Loucy (cell line): ENCODE measurements around the gene ZBTB16.

ENCODE experiments used
- H2AFZ ChIP-seq: fragments of 200-600 bp; sonication (generic); 2 replicates; pipeline ENCODE4 v1.6.0; 2016; ENCODE audit warnings: antibody characterized with exemption, mild to moderate bottlenecking, low read length, moderate library complexity
- H3F3A ChIP-seq: fragments of 200-600 bp; 2 replicates; pipeline ENCODE4 v1.6.0; 2016; ENCODE audit warnings: antibody characterized with exemption, low read depth, mild to moderate bottlenecking
- H3K27me3 ChIP-seq: fragments of 200-600 bp; sonication (generic); 2 replicates; pipeline ENCODE4 v1.6.1; 2014; ENCODE audit warnings: low read length, mild to moderate bottlenecking; ENCODE audit not compliant: insufficient read depth, poor library complexity, severe bottlenecking
- H3K36me3 ChIP-seq: fragments of 200-600 bp; sonication (generic); 2 replicates; pipeline ENCODE4 v1.6.1; 2016; ENCODE audit warnings: low read length; ENCODE audit not compliant: insufficient read depth
- H3K4me1 ChIP-seq: fragments of 200-600 bp; sonication (generic); 2 replicates; pipeline ENCODE4 v1.5.1; 2014; ENCODE audit warnings: low read length, mild to moderate bottlenecking; ENCODE audit not compliant: insufficient read depth, poor library complexity, severe bottlenecking
- H3K4me2 ChIP-seq: fragments of 200-600 bp; sonication (generic); 2 replicates; pipeline ENCODE4 v1.6.0; 2014; ENCODE audit warnings: antibody characterized with exemption, low read length, low read depth, mild to moderate bottlenecking; ENCODE audit not compliant: poor library complexity, severe bottlenecking
- H3K4me3 ChIP-seq: fragments of 200-600 bp; sonication (generic); 2 replicates; pipeline ENCODE4 v1.5.1; 2014; ENCODE audit warnings: low read length, mild to moderate bottlenecking, mixed read lengths; ENCODE audit not compliant: poor library complexity, severe bottlenecking
- H3K79me2 ChIP-seq: fragments of 200-600 bp; sonication (generic); 2 replicates; pipeline ENCODE4 v1.6.1; 2014; ENCODE audit warnings: low read length; ENCODE audit not compliant: insufficient read depth
- H3K9ac ChIP-seq: fragments of 200-600 bp; sonication (generic); 2 replicates; pipeline ENCODE4 v1.6.0; 2014; ENCODE audit warnings: mild to moderate bottlenecking, low read depth, low read length, moderate library complexity; ENCODE audit not compliant: poor library complexity, severe bottlenecking
- H3K9me2 ChIP-seq: fragments of 200-600 bp; sonication (generic); replicated peaks from 2 replicates; pipeline ENCODE4 v1.6.1; 2016; ENCODE audit warnings: low read depth, low read length, mixed read lengths
- H3K9me3 ChIP-seq: fragments of 200-600 bp; sonication (generic); 2 replicates; pipeline ENCODE4 v1.6.1; 2014; ENCODE audit warnings: mild to moderate bottlenecking, antibody characterized with exemption, low read length, low read depth; ENCODE audit not compliant: insufficient read depth
- H4K20me1 ChIP-seq: fragments of 200-600 bp; sonication (generic); 2 replicates; pipeline ENCODE4 v1.6.0; 2014; ENCODE audit warnings: antibody characterized with exemption, low read length, mild to moderate bottlenecking; ENCODE audit not compliant: insufficient read depth, poor library complexity, severe bottlenecking
- EZH2phosphoT487 ChIP-seq: fragments of 200-600 bp; IDR thresholded peaks from 2 replicates; pipeline ENCODE4 v1.6.1; 2018; ENCODE audit warnings: antibody characterized with exemption, mild to moderate bottlenecking, moderate library complexity, borderline replicate concordance
- TF ChIP-seq, protein P1 (sequence below): fragments of 200-600 bp; sonication (generic); conservative IDR thresholded peaks from 2 replicates; pipeline ENCODE4 v1.5.1; 2014; ENCODE audit warnings: mild to moderate bottlenecking, antibody characterized with exemption, low read length

Gene ZBTB16

DNA sequence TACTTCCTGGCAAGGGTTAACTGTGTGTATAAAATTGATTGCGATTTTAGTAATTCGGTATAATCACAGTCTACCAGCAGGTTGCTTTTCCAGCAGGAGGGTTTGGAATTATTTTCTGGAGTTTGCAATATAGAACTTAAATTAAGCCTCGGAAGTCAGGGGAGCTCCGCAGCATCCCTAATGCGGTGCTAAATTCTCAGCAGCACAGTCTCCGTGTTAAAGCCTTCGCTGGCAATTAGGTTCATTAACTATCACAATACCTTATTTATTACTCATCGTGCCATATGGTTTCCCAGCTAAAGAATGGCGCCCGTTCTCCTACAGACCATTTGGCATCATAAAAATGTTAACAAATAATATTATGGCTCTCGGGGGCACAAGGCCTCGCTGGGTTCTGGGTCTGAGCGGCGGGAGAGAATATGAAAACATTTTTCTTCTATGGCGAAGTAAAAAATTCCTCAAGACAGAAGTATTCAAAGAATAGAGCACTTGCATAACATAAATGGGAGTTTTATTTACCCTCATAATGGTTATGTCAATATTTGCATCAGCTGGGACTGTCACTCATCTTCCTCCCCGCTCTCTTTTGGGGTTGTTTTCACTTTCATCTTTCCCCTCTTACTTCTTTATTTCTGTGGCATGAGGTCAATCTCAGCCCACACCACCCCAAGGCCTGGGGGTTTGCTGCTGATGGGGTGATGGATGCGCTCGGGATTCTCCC lies 28.1 kb upstream of the ZBTB16 start:
- Histone ChIP-seq H2AFZ (no peak overlapping the region), H3K9me2 (no peaks in the 10 kb centered on the region), H3K36me3 (no peaks in the 10 kb centered on the region), H3K4me3 (no peak overlapping the region), H3K4me1 (peaks cover 14% of the 10 kb centered on the region), H3K9ac (no peak overlapping the region), H3F3A (no peaks in the 10 kb centered on the region), H4K20me1 (no peaks in the 10 kb centered on the region), H3K4me2 (no peak overlapping the region), H3K9me3 (no peaks in the 10 kb centered on the region), H3K27me3 (no peaks in the 10 kb centered on the region), H3K79me2 (no peaks in the 10 kb centered on the region)
- no peak for TF ChIP-seq EZH2phosphoT487
- TF ChIP-seq, protein P1, sequence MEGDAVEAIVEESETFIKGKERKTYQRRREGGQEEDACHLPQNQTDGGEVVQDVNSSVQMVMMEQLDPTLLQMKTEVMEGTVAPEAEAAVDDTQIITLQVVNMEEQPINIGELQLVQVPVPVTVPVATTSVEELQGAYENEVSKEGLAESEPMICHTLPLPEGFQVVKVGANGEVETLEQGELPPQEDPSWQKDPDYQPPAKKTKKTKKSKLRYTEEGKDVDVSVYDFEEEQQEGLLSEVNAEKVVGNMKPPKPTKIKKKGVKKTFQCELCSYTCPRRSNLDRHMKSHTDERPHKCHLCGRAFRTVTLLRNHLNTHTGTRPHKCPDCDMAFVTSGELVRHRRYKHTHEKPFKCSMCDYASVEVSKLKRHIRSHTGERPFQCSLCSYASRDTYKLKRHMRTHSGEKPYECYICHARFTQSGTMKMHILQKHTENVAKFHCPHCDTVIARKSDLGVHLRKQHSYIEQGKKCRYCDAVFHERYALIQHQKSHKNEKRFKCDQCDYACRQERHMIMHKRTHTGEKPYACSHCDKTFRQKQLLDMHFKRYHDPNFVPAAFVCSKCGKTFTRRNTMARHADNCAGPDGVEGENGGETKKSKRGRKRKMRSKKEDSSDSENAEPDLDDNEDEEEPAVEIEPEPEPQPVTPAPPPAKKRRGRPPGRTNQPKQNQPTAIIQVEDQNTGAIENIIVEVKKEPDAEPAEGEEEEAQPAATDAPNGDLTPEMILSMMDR = no peak

DNA sequence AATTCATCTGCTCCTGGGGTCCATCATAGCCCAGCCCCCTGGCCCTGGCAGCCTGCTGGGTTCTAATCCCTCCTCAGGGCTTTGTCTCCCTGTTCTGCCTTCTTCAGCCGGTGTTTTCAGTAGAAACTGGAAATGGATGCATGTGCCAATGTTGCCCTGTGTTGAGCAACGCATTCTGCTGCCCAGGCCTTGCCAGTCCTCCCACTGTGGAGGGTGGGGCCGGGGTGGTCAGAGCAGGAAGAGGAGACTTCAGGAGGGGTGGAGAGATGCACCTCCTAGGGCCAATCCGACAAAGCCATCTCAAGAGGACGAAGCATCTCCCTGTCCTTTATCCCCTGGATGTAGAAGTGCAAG lies 27.6 kb upstream of the ZBTB16 start:
- Histone ChIP-seq H3K27me3 (no peaks in the 10 kb centered on the region), H3K4me1 (peaks cover 8% of the 10 kb centered on the region), H4K20me1 (no peaks in the 10 kb centered on the region), H2AFZ (no peak overlapping the region), H3K4me2 (no peak overlapping the region), H3K36me3 (no peaks in the 10 kb centered on the region), H3K9me3 (no peaks in the 10 kb centered on the region), H3K9ac (no peak overlapping the region), H3K9me2 (no peaks in the 10 kb centered on the region), H3K4me3 (no peak overlapping the region), H3F3A (no peaks in the 10 kb centered on the region), H3K79me2 (no peaks in the 10 kb centered on the region)
- TF ChIP-seq EZH2phosphoT487 = no peak
- TF ChIP-seq, protein P1 = no peak

DNA sequence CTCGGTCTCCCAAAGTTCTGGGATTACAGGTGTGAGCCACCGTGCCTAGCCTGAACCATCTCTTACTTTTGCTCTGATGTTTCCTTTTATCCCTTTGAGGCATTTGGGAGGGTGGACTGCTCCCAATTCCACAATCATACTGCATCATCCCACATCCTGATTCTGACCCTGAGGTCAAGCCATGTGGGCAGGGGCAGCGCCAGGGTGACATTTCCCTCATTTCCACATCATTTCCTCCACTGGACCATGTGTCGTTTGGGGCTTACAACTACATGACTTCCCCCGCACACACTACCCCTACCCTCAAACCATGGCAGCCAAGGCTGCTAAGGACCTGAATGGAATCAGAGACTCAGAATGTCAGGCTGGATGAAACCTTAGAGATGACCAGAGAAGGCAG lies 26.4 kb upstream of the ZBTB16 start:
- Histone ChIP-seq H3K9me2 (no peaks in the 10 kb centered on the region), H3K9ac (no peak overlapping the region), H3K36me3 (no peaks in the 10 kb centered on the region), H3K27me3 (no peaks in the 10 kb centered on the region), H3F3A (no peaks in the 10 kb centered on the region), H3K4me2 (no peak overlapping the region), H3K79me2 (no peaks in the 10 kb centered on the region), H2AFZ (no peak overlapping the region), H3K9me3 (no peaks in the 10 kb centered on the region), H3K4me1 (no peaks in the 10 kb centered on the region), H3K4me3 (no peak overlapping the region), H4K20me1 (no peaks in the 10 kb centered on the region)
- TF ChIP-seq, protein P1 = no peak
- no peak for TF ChIP-seq EZH2phosphoT487
